Ovary (tissue), 3 donors: ENCODE results near the gene COA6.

Source experiments
- EP300 ChIP-seq: sonication (generic); formaldehyde crosslinking; IDR thresholded peaks from one replicate; pipeline ENCODE4 v1.6.1; 2017; ENCODE audit warnings: antibody characterized with exemption
- TF ChIP-seq, protein P1 (sequence below), 3 donors: fragments of 450-650 bp in 2 of 3; fragments of 200-600 bp in 1 of 3; IDR thresholded peaks; one replicate each; pipeline versions ENCODE4 v1.5.1 to v1.8.0; 2016 to 2022; ENCODE audit warnings: antibody characterized with exemption in 3 of 3, mild to moderate bottlenecking in 1 of 3
- donor health status: DM: no; HTN: no; CAD: no.

DNA sequence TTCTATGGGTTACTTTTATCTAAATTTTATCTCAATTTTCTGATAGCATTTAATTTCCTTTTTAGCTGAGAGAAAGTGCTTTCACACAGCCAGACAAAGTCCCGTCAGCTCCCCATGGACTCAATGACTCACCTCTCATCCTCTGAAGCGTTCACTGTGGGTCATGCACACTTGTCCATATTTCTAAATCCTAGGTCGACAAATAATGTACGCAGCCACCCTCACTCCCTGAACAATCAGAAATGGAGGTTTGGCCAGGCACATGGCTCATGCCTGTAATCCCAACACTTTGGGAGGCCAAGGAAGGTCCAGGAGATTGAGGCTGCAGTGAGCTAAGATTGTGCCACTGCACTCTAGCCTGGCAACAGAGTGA lies 42.4 kb upstream of the COA6 start:
- TF ChIP-seq EP300: no peak
- TF ChIP-seq, protein P1, sequence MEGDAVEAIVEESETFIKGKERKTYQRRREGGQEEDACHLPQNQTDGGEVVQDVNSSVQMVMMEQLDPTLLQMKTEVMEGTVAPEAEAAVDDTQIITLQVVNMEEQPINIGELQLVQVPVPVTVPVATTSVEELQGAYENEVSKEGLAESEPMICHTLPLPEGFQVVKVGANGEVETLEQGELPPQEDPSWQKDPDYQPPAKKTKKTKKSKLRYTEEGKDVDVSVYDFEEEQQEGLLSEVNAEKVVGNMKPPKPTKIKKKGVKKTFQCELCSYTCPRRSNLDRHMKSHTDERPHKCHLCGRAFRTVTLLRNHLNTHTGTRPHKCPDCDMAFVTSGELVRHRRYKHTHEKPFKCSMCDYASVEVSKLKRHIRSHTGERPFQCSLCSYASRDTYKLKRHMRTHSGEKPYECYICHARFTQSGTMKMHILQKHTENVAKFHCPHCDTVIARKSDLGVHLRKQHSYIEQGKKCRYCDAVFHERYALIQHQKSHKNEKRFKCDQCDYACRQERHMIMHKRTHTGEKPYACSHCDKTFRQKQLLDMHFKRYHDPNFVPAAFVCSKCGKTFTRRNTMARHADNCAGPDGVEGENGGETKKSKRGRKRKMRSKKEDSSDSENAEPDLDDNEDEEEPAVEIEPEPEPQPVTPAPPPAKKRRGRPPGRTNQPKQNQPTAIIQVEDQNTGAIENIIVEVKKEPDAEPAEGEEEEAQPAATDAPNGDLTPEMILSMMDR (IDR thresholded peaks at IDR 0.05): no peak
